Kidney tubule cell (primary cell): ENCODE data around the gene ZNF710.
A peak's percentile ranks its signal among the peaks of the same experiment; 100 is the strongest.
"Not testable (repeated sequence)": the region's sequence is repeated elsewhere in the genome, so short reads cannot be mapped to it uniquely, and the experiment has no call there.

Experiments used
- DNase-seq: peaks from one replicate; pipeline ENCODE4 v3.0.0-alpha.2; 2018; ENCODE audit warnings: low spot score

The ZNF710 gene

GRCh38 chr15:90001062-90001682 is at the start of gene ZNF710:
Gene ZNF710, plus strand, starts transcription at chr15:90001324. Its CDS starts 65,814 bp downstream, at chr15:90067138.
- DNase-seq, result peak; percentile 68

- no peak for DNase-seq
Measured at GRCh38 chr15:89954541-89954940, 46.6 kb upstream of the ZNF710 start.

- DNase-seq, result not testable (repeated sequence)
Measured at GRCh38 chr15:89955449-89955998, 45.6 kb upstream of the ZNF710 start.

- no peak for DNase-seq
Measured at GRCh38 chr15:89958107-89958805, 42.9 kb upstream of the ZNF710 start.

DNA sequence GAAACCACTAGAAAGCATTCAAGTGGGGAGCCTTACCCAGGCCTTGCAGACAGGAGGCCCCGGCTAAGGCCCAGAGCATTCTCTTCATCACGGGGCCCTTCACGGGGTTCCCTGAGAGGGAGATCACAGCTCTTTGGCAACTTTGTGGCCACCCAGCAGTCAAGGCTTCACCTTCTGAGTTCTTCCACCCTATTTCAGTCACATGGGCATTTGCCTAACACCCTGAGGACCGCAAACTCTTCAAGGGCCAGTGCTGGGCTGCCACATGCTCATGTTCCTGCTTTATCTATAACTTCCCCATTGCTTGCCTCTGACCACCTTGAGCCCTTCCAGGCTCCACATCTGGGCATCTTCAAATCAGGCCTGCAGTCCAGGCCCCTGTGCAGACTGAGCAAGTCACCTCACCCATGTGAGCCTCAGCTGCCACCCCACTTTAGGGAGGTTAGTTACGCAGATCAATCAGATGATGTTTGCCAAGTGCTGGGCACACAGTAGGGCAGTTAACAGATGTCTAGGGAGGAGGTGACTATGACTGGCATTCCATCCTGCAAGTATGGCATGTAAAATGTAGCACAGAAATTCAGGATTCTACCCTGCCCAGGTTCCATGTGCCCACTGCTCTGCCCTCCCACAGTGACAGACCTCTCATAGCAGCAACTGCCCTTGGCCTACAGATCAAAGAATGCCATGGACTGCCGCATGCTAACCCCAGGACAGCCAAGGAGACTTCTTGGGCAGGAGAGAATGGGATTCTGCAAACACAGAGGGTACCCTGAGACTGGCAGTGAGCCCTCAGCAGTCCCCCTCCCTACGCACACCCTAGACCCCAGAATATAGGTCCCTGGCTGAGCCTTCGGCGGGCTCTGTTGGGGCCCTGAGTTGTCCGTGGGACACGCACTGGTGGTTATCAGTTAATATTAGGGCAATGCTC is 37.6 kb upstream of the ZNF710 start:
- no peak for DNase-seq

GRCh38 chr15:89964232-89964954 is 36.7 kb upstream of the ZNF710 start:
- DNase-seq, result peak; percentile 18

GRCh38 chr15:89967881-89968280 is 33.2 kb upstream of the ZNF710 start:
- no peak for DNase-seq

- peak; percentile 56 for DNase-seq
Measured at GRCh38 chr15:89971592-89971997, 29.5 kb upstream of the ZNF710 start.

GRCh38 chr15:89972085-89972484 is 29.0 kb upstream of the ZNF710 start:
- DNase-seq, result no peak

- DNase-seq, result no peak
Measured at GRCh38 chr15:89975482-89976245, 25.5 kb upstream of the ZNF710 start.

DNA sequence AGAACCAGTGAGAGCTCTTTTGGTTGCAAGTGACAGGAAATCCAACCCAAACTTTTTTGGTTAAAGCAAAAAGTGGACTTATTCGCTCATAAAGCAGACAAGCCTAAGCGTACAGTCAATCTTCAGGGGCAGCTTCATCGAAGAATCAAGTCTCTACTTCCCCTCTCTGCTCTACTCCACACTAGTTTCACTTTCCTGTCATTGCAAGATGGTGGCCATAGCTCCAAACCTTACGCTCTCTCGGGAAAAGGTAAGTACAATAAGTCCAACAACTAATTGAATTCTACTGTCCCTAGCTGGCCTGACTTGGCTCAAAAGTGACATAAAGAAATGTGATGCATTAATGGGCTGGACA is 24.9 kb upstream of the ZNF710 start:
- no peak for DNase-seq

DNA sequence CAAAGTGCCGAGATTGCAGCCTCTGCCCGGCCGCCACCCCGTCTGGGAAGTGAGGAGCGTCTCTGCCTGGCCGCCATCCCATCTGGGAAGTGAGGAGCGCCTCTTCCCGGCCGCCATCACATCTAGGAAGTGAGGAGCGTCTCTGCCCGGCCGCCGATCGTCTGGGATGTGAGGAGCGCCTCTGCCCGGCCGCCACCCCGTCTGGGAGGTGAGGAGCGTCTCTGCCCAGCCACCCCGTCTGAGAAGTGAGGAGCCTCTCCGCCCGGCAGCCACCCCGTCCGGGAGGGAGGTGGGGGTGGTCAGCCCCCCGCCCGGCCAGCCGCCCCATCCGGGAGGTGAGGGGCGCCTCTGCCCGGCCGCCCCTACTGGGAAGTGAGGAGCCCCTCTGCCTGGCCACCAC is 23.3 kb upstream of the ZNF710 start:
- not testable (repeated sequence) for DNase-seq

DNA sequence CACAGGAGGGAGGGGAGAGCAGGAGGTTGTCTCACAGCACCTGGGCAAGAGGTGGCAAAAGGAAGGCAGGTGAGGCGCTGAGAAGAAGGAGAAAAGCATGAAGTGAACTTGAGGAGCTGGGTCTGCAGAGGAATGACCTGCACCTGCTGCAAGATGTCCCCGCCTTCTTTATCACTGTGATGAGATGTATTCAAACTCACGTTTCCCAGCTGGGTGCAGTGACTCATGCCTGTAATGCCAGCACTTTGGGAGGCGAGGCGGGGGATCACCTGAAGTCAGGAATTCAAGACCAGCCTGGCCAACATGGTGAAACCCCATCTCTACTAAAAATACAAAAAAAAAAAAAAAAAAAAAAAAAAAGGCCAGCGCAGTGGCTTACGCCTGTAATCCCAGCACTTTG is 22.2 kb upstream of the ZNF710 start:
- no peak for DNase-seq

DNA sequence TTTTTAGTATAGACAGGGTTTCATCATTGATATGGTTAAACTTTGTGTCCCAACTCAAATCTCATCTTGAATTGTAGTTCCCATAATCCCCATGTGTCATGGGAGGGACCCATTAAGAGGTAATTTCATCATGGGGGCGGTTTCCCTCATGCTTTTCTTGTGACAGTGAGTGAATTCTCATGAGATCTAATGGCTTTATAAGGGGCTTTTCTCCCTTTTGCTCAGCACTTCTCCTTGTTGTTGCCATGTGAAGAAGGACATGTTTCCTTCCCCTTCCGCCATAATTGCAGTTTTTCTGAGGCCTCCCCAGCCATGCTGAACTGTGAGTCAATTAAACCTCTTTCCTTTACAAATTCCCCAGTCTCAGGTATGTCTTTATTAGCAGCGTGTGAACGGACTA is 20.2 kb upstream of the ZNF710 start:
- no peak for DNase-seq

- DNase-seq, result no peak
Measured at GRCh38 chr15:89982315-89983055, 18.6 kb upstream of the ZNF710 start.

DNA sequence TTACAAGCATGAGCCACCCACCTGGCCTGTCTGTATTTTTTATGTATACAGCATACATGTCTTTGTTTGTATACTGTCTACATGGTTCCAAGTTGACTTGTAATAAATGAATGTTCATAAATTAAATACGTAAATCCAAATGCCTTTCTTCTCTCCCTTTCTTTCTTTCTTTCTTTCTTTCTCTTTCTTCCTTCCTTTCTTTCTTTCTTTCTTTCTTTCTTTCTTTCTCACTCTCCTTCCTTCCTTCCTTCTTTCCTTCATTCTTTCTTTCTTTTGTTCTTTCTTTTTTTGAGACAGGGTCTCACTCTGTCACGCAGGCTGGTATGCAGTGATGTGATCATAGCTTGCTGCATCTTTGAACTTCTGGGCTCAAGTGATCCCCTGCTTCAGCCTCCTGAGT is 17.1 kb upstream of the ZNF710 start:
- no peak for DNase-seq

DNA sequence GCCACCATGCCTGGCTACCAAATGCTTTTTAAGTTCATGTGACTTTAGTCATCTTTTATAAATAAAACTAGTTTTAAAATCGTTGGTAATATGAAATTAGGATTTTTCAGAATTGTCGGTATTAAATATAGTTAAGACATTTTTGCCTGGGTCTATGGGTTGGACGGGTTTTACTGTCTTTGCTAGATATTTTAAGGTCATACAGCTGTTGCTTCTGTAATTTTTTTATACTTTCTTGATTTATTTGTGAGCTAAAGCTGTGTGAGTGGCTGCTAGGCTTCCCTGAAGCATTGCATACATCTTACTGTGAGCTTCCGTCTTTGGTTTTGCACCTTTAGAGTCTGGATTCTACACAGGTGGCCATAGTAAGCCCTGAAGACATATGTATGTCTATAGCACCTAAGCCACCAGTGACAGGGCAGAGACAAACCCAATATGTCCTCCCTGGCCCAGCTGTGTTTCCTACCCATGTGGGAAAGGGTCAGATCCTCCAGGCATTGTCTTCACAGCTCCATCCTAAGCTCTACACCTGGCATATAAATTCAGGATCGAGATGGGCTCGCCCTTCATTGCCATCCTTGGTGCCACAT is 16.6 kb upstream of the ZNF710 start:
- DNase-seq, result no peak

DNA sequence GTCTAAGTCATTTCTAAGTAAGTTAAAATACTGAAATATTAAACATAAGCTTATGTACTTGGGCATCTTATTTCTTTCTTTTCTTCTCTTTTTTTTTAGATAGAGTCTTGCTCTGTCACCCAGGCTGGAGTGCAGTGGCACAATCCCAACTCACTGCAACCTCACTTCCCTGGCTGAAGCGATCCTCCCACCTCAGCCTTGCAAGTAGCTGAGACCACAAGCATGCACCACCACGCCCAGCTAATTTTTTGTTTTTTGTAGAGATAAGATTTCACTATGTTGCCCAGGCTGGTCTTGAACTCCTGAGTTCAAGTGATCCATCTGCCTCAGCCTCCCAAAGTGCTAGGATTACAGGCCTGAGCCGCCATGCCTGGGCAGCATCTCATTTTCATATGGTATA is 16.0 kb upstream of the ZNF710 start:
- no peak for DNase-seq

DNA sequence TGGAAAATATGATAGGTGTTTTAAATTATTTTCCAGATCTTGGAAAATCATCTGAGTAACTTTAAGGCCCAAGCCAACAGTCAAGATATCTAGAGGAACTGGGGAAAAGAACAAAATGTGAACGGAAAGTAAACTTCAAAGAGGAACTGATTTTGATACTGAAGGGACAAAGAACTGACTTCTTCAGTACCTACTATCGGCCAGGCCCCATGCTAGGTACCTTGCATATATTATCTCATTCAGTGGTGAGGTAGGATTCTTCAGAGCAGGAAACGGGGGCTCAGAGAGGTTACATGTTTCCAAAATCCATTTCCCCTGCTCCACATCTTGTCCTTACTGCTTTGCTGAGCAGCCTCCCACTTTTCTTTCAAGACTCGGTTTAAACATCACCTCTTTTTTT is 9.8 kb upstream of the ZNF710 start:
- DNase-seq, result no peak

DNA sequence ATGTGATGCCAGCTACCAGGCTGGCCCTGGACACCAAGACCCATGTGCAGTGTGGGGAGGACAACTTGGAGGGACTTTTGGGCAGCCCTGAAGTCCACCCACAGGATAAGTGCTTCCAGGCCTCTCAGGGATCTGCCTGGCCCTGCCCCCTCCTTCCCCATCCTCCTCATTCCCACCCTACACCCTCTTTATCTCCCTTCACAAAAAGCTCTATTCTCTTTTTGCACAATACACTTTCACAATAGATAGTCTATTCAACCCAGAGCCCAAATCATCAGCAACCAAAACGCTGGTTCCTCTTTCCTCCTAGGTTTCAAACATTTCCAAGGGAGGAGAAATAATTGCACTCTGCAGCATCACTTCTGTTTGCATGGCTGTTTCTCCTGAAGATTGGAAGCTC is 7.8 kb upstream of the ZNF710 start:
- no peak for DNase-seq
